Measurements from ENCODE around the gene CACNA1B. TPM values are rescaled to one million over a fixed set of nuclear protein-coding genes. Genes with fewer than 3 reads are reported as not detected.

The CACNA1B gene
- total and polyA plus RNA-seq, 2 of the 4 experiments (the other 2 are of a cell fraction): 0.02 TPM; not detected in 1

DNA sequence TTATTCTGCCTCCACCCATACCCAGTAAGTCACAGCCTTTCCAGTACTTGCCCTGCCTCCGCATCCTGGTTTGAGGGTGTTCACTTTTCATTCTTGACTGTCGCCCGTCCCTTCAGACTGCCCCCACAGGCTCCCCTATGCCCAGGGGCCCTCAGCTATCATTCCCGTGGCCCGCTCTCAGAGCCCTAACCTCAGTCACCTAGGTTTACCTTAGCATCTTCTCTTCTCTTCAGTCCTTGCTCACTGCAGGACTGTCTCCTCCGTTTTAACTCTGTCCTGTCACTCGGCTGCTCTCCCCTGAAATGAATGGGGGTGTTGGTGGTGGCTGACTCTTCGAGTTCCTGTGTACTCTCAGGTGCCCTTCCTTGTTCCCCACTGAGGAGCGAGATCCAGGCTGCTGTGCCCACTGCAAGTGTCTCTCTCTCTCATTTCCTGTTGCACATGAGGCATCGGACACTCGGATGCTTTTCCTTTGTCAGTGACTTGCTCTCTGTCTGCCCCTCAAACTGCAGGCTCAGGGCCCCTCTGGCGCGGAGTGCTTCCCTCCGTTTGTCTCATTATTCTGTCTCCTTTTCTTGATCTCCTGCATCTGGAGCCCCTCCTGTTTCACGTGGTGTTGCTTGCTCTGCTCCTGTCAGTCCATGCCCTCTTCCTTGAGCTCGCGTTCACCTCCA, 89.8 kb downstream of the CACNA1B start:
- H3K14ac ChIP-seq (replicated peaks; ENCODE audit: low read depth, low read length): no peak overlapping the region
- no peak overlapping the region for H2AFZ ChIP-seq (replicated peaks; ENCODE audit: low read length, poor library complexity)
- no peak overlapping the region for H3K4ac ChIP-seq (ENCODE audit: low read depth, low read length)
- DNase-seq (no peak), ATAC-seq (ENCODE audit: low read depth) (no peak)
- H4K8ac ChIP-seq (ENCODE audit: low read depth in 2 of 2, low read length in 2 of 2): no peak overlapping the region
- H3K4me2 ChIP-seq (ENCODE audit: low read depth, low read length): no peak overlapping the region
- H2BK120ac ChIP-seq (ENCODE audit: low read depth, low read length): no peak overlapping the region
- H2AK5ac ChIP-seq (ENCODE audit: low read depth, low read length): no peak overlapping the region
- no peaks in the 10 kb centered on the region for H3K79me1 ChIP-seq (ENCODE audit: low read depth in 1 of 2, low read length in 2 of 2)
- H3K18ac ChIP-seq (ENCODE audit: low read depth, low read length): no peak overlapping the region
- H3K9ac ChIP-seq (ENCODE audit: low read depth, low read length): no peak overlapping the region
- H2AK9ac ChIP-seq (replicated peaks; ENCODE audit: low read depth, low read length, poor library complexity): no peak overlapping the region
- TF ChIP-seq, protein P1, sequence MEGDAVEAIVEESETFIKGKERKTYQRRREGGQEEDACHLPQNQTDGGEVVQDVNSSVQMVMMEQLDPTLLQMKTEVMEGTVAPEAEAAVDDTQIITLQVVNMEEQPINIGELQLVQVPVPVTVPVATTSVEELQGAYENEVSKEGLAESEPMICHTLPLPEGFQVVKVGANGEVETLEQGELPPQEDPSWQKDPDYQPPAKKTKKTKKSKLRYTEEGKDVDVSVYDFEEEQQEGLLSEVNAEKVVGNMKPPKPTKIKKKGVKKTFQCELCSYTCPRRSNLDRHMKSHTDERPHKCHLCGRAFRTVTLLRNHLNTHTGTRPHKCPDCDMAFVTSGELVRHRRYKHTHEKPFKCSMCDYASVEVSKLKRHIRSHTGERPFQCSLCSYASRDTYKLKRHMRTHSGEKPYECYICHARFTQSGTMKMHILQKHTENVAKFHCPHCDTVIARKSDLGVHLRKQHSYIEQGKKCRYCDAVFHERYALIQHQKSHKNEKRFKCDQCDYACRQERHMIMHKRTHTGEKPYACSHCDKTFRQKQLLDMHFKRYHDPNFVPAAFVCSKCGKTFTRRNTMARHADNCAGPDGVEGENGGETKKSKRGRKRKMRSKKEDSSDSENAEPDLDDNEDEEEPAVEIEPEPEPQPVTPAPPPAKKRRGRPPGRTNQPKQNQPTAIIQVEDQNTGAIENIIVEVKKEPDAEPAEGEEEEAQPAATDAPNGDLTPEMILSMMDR (conservative IDR thresholded peaks at IDR 0.05; ENCODE audit: low read depth, low read length): no peak
- TF ChIP-seq MXI1 (IDR thresholded peaks at IDR 0.05; ENCODE audit: borderline replicate concordance, low read depth, low read length) (no peak), FOS (IDR thresholded peaks at IDR 0.05; ENCODE audit: low read depth, low read length) (no peak), POLR2A (IDR thresholded peaks at IDR 0.05; ENCODE audit: low read depth, low read length) (no peak), SMC3 (IDR thresholded peaks at IDR 0.05; ENCODE audit: low read depth, low read length) (no peak), BHLHE40 (IDR thresholded peaks at IDR 0.05; ENCODE audit: low read depth, low read length) (no peak), CEBPB (IDR thresholded peaks at IDR 0.05; ENCODE audit: low read depth, low read length) (no peak), RAD21 (IDR thresholded peaks at IDR 0.05; ENCODE audit: low read length) (no peak), MAFK (IDR thresholded peaks at IDR 0.05; ENCODE audit: low read depth, low read length) (no peak), RFX5 (IDR thresholded peaks at IDR 0.05; ENCODE audit: low read depth, low read length) (no peak), MAZ (IDR thresholded peaks at IDR 0.05; ENCODE audit: borderline replicate concordance, low read depth, low read length) (no peak), NFE2L2 (IDR thresholded peaks at IDR 0.05; ENCODE audit: low read depth, low read length) (no peak), CHD1 (IDR thresholded peaks at IDR 0.05; ENCODE audit: low read depth, low read length) (no peak), RCOR1 (IDR thresholded peaks at IDR 0.05; ENCODE audit: insufficient replicate concordance, low read length) (no peak)
- TF ChIP-seq, protein P2, sequence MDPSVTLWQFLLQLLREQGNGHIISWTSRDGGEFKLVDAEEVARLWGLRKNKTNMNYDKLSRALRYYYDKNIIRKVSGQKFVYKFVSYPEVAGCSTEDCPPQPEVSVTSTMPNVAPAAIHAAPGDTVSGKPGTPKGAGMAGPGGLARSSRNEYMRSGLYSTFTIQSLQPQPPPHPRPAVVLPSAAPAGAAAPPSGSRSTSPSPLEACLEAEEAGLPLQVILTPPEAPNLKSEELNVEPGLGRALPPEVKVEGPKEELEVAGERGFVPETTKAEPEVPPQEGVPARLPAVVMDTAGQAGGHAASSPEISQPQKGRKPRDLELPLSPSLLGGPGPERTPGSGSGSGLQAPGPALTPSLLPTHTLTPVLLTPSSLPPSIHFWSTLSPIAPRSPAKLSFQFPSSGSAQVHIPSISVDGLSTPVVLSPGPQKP (IDR thresholded peaks at IDR 0.05; ENCODE audit: borderline replicate concordance, low read depth, low read length): no peak
- H4K5ac ChIP-seq (ENCODE audit: low read depth, low read length): no peak overlapping the region
- dilution Hi-C loops (cut with HindIII; ENCODE audit: low sequenced_read_pairs, unreplicated experiment) (no loop called here), intact Hi-C loops (cut with micrococcal nuclease) (no loop called here), in situ Hi-C loops (cut with MboI; ENCODE audit: low sequenced_read_pairs) (no loop called here)
- no peaks in the 10 kb centered on the region for H3K4me1 ChIP-seq (ENCODE audit: control insufficient read depth, insufficient read depth, low read length)
- H3K56ac ChIP-seq (ENCODE audit: extremely low read depth, insufficient read depth, low read length): no peak overlapping the region
- ChIA-PET CTCF (no interaction called here), POLR2A (ENCODE audit: unreplicated experiment) (no interaction called here)
- H3K9me3 ChIP-seq (ENCODE audit: control insufficient read depth, insufficient read depth, low read length): peaks cover 38% of the 10 kb centered on the region
- H4K20me1 ChIP-seq (ENCODE audit: insufficient read depth, low read length): no peaks in the 10 kb centered on the region
- no peaks in the 10 kb centered on the region for H3K36me3 ChIP-seq (ENCODE audit: control insufficient read depth, insufficient read depth, low read length)
- H3K4me3 ChIP-seq (ENCODE audit: insufficient read depth, low read depth, low read length): no peak overlapping the region
- H3K23ac ChIP-seq (ENCODE audit: low read depth, low read length): no peak overlapping the region
- H2BK20ac ChIP-seq (ENCODE audit: low read depth, low read length): no peak overlapping the region
- no peak overlapping the region for H2BK15ac ChIP-seq (ENCODE audit: low read depth, low read length)
- BruUV-seq (replicated peaks): no TSS peak
- no peaks in the 10 kb centered on the region for H3K27me3 ChIP-seq (ENCODE audit: control insufficient read depth, insufficient read depth, low read length)
- no peaks in the 10 kb centered on the region for H3K9me1 ChIP-seq (ENCODE audit: insufficient read depth, low read length)
- H4K91ac ChIP-seq (ENCODE audit: insufficient read depth, low read depth, low read length): no peak overlapping the region
- H2BK5ac ChIP-seq (ENCODE audit: low read depth, low read length, poor library complexity, severe bottlenecking): no peak overlapping the region
- 39% methylated on average over 8 of the region's 17 CpGs; no CpG with 5 or more reads in 1 of the 2 experiments for WGBS, 2 experiments (ENCODE audit: extremely low coverage in 2 of 2, insufficient read length in 1 of 2)
- H3K27ac ChIP-seq (ENCODE audit: insufficient read depth, low read length): no peak overlapping the region

All from IMR-90 (cell line).